ENCODE measurements around the gene ACOT4. TPM values are rescaled to one million over a fixed set of nuclear protein-coding genes. Genes with fewer than 3 reads are reported as not detected.
"Not testable (repeated sequence)": the region's sequence is repeated elsewhere in the genome, so short reads cannot be mapped to it uniquely, and the experiment has no call there.

Gene ACOT4
- total RNA-seq, 1 donor from 2014 or later: 0.77 TPM

GRCh38 chr14:73576391-73576790 is 15.3 kb upstream of the ACOT4 start:
- TF ChIP-seq, protein P1, sequence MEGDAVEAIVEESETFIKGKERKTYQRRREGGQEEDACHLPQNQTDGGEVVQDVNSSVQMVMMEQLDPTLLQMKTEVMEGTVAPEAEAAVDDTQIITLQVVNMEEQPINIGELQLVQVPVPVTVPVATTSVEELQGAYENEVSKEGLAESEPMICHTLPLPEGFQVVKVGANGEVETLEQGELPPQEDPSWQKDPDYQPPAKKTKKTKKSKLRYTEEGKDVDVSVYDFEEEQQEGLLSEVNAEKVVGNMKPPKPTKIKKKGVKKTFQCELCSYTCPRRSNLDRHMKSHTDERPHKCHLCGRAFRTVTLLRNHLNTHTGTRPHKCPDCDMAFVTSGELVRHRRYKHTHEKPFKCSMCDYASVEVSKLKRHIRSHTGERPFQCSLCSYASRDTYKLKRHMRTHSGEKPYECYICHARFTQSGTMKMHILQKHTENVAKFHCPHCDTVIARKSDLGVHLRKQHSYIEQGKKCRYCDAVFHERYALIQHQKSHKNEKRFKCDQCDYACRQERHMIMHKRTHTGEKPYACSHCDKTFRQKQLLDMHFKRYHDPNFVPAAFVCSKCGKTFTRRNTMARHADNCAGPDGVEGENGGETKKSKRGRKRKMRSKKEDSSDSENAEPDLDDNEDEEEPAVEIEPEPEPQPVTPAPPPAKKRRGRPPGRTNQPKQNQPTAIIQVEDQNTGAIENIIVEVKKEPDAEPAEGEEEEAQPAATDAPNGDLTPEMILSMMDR (IDR thresholded peaks at IDR 0.05; ENCODE audit: borderline replicate concordance): no peak
- intact Hi-C loops (cut with micrococcal nuclease): no loop called here

GRCh38 chr14:73577214-73577613 is 14.5 kb upstream of the ACOT4 start:
- Histone ChIP-seq H3K4me1 (peaks cover 14% of the 10 kb centered on the region), H3K36me3 (peaks cover 48% of the 10 kb centered on the region)
- intact Hi-C loops (cut with micrococcal nuclease); H3K27me3 ChIP-seq (ENCODE audit: low read depth); H3K9me3 ChIP-seq (replicated peaks); H3K27ac ChIP-seq (replicated peaks); H3K4me3 ChIP-seq; DNase-seq: not testable (repeated sequence)

More at GRCh38 chr14:73576391-73576790, 15.3 kb upstream of the ACOT4 start:
- H3K4me1 ChIP-seq: peaks cover 18% of the 10 kb centered on the region
- H3K27me3 ChIP-seq (ENCODE audit: low read depth): no peaks in the 10 kb centered on the region
- H3K36me3 ChIP-seq: peaks cover 48% of the 10 kb centered on the region
- DNase-seq: no peak
- no peak overlapping the region for H3K4me3 ChIP-seq
- no peak overlapping the region for H3K27ac ChIP-seq (replicated peaks)
- H3K9me3 ChIP-seq (replicated peaks): no peaks in the 10 kb centered on the region

GRCh38 chr14:73582102-73582979 is 9.3 kb upstream of the ACOT4 start:
- DNase-seq; intact Hi-C loops (cut with micrococcal nuclease): not testable (repeated sequence)

GRCh38 chr14:73588695-73589094 is 3.0 kb upstream of the ACOT4 start:
- H3K27ac ChIP-seq (replicated peaks): no peak overlapping the region
- no peak for DNase-seq
- intact Hi-C loops (cut with micrococcal nuclease): no loop called here
- H3K9me3 ChIP-seq (replicated peaks): no peaks in the 10 kb centered on the region
- no peaks in the 10 kb centered on the region for H3K36me3 ChIP-seq
- H3K4me1 ChIP-seq: peaks cover 12% of the 10 kb centered on the region
- H3K4me3 ChIP-seq: no peak overlapping the region
- TF ChIP-seq, protein P1 (IDR thresholded peaks at IDR 0.05; ENCODE audit: borderline replicate concordance): no peak
- no peaks in the 10 kb centered on the region for H3K27me3 ChIP-seq (ENCODE audit: low read depth)

More at GRCh38 chr14:73582102-73582979, 9.3 kb upstream of the ACOT4 start:
- peaks cover 22% of the 10 kb centered on the region for H3K36me3 ChIP-seq
- not testable (repeated sequence) for H3K9me3 ChIP-seq (replicated peaks); H3K4me3 ChIP-seq; H3K4me1 ChIP-seq; H3K27ac ChIP-seq (replicated peaks); H3K27me3 ChIP-seq (ENCODE audit: low read depth)

DNA sequence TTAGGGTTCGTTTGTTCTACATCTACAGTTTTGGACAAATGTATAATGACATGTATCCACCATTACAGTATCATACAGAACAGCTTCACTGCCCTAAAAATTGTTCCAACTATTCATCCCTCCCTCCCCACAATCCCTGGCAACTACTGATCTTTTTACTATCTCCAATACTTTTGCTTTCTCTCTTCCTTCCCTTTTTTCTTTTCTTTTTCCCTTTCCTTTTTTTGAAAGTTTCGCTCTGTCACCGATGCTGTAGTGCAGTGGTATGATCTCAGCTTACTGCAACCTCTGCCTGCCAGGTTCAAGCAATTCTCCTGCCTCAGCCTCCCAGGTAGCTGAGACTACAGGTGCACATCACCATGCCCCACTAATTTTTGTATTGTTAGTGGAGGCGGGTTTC is 2.6 kb upstream of the ACOT4 start:
- H3K27ac ChIP-seq (replicated peaks): no peak overlapping the region
- no peaks in the 10 kb centered on the region for H3K36me3 ChIP-seq
- peaks cover 12% of the 10 kb centered on the region for H3K4me1 ChIP-seq
- TF ChIP-seq, protein P1 (IDR thresholded peaks at IDR 0.05; ENCODE audit: borderline replicate concordance): no peak
- no peak overlapping the region for H3K4me3 ChIP-seq
- no peak for DNase-seq
- H3K9me3 ChIP-seq (replicated peaks): no peaks in the 10 kb centered on the region
- no peaks in the 10 kb centered on the region for H3K27me3 ChIP-seq (ENCODE audit: low read depth)
- intact Hi-C loops (cut with micrococcal nuclease): no loop called here

- H3K36me3 ChIP-seq; H3K27me3 ChIP-seq (ENCODE audit: low read depth); intact Hi-C loops (cut with micrococcal nuclease); H3K27ac ChIP-seq (replicated peaks); H3K9me3 ChIP-seq (replicated peaks); H3K4me3 ChIP-seq; DNase-seq: not testable (repeated sequence)
- H3K4me1 ChIP-seq: peaks cover 12% of the 10 kb centered on the region
These were observed 1.0 kb upstream of the ACOT4 start for GRCh38 chr14:73590673-73591004.

DNA sequence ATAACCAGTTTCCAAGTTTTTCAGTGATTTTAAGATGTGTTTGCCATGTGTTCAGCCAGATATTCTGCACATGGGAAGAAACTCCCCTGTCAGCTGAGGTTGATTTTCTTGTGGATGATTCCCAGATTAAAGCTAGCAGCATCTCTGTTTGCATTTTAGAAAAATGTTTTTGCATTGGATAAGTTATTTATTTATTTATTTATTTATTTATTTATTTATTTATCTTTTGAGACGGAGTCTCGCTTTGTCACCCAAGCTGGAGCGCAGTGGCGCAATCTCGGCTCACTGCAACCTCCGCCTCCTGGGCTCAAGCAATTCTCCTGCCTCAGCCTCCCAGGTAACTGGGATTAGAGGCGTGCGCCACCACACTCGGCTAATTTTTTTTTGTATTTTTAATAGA is 2.8 kb downstream of the ACOT4 start:
- intact Hi-C loops (cut with micrococcal nuclease): no loop called here
- Histone ChIP-seq H3K36me3 (no peaks in the 10 kb centered on the region), H3K27ac (replicated peaks) (no peak overlapping the region), H3K27me3 (ENCODE audit: low read depth) (no peaks in the 10 kb centered on the region), H3K4me3 (no peak overlapping the region), H3K9me3 (replicated peaks) (no peaks in the 10 kb centered on the region), H3K4me1 (peaks cover 12% of the 10 kb centered on the region)
- DNase-seq: no peak
- TF ChIP-seq, protein P1 (IDR thresholded peaks at IDR 0.05; ENCODE audit: borderline replicate concordance): no peak

Data from left ventricle myocardium inferior (tissue), 1 donor.